ENCODE measurements around the gene MZF1.

MZF1 gene

GRCh38 chr19:58575183-58576041 is 2.3 kb upstream of the MZF1 start:
- H3K27me3 Mint-ChIP-seq = no peaks in the 10 kb centered on the region
- H3K4me3 Mint-ChIP-seq = peak overlapping the region; percentile 94
- peaks cover 53% of the 10 kb centered on the region for H3K4me1 Mint-ChIP-seq (ENCODE audit: low read depth)
- no peaks in the 10 kb centered on the region for H3K9me3 Mint-ChIP-seq
- intact Hi-C loops (cut with micrococcal nuclease) = no loop called here
- peaks cover 54% of the 10 kb centered on the region for H3K36me3 Mint-ChIP-seq (ENCODE audit: low read depth)
- peak overlapping the region; percentile 94 for H3K27ac Mint-ChIP-seq

- intact Hi-C loops (cut with micrococcal nuclease) = loop anchor here (1.0 to 2.0 kb wide), 3 partner anchors 14 to 55 kb away; partner anchors contain the start of genes CHMP2A and ZBTB45
- peaks cover 48% of the 10 kb centered on the region for H3K4me1 Mint-ChIP-seq (ENCODE audit: low read depth)
- H3K4me3 Mint-ChIP-seq = peak overlapping the region; percentile 85
- H3K27me3 Mint-ChIP-seq = no peaks in the 10 kb centered on the region
- no peaks in the 10 kb centered on the region for H3K9me3 Mint-ChIP-seq
- peaks cover 65% of the 10 kb centered on the region for H3K36me3 Mint-ChIP-seq (ENCODE audit: low read depth)
- H3K27ac Mint-ChIP-seq = peak overlapping the region; percentile 98
Observed at GRCh38 chr19:58573658-58574164, 576 bp upstream of the MZF1 start.

- intact Hi-C loops (cut with micrococcal nuclease) = loop anchor here (2.0 kb wide), 1 partner anchor 53 kb away; the partner anchor contains the start of gene ZBTB45
- H3K36me3 Mint-ChIP-seq (ENCODE audit: low read depth) = peaks cover 65% of the 10 kb centered on the region
- H3K4me3 Mint-ChIP-seq = peak overlapping the region; percentile 85
- H3K4me1 Mint-ChIP-seq (ENCODE audit: low read depth) = peaks cover 40% of the 10 kb centered on the region
- no peaks in the 10 kb centered on the region for H3K9me3 Mint-ChIP-seq
- no peaks in the 10 kb centered on the region for H3K27me3 Mint-ChIP-seq
- peak overlapping the region; percentile 98 for H3K27ac Mint-ChIP-seq
Observed at GRCh38 chr19:58572026-58572817, 913 bp downstream of the MZF1 start.

- Mint-ChIP-seq H3K36me3 (ENCODE audit: low read depth) (peaks cover 68% of the 10 kb centered on the region), H3K9me3 (no peaks in the 10 kb centered on the region), H3K4me1 (ENCODE audit: low read depth) (peaks cover 40% of the 10 kb centered on the region), H3K4me3 (peak overlapping the region; percentile 85), H3K27ac (peak overlapping the region; percentile 98), H3K27me3 (no peaks in the 10 kb centered on the region)
- intact Hi-C loops (cut with micrococcal nuclease) = no loop called here
Observed at GRCh38 chr19:58571575-58571947, 1.6 kb downstream of the MZF1 start.

- Mint-ChIP-seq H3K27me3 (no peaks in the 10 kb centered on the region), H3K4me1 (ENCODE audit: low read depth) (peaks cover 39% of the 10 kb centered on the region), H3K9me3 (no peaks in the 10 kb centered on the region), H3K27ac (no peak overlapping the region), H3K36me3 (ENCODE audit: low read depth) (peaks cover 74% of the 10 kb centered on the region), H3K4me3 (no peak overlapping the region)
- intact Hi-C loops (cut with micrococcal nuclease) = no loop called here
Observed at GRCh38 chr19:58570770-58571574, 2.2 kb downstream of the MZF1 start.

- Mint-ChIP-seq H3K27me3 (peaks cover 5% of the 10 kb centered on the region), H3K9me3 (no peaks in the 10 kb centered on the region), H3K27ac (no peak overlapping the region), H3K36me3 (ENCODE audit: low read depth) (peaks cover 82% of the 10 kb centered on the region), H3K4me3 (no peak overlapping the region), H3K4me1 (ENCODE audit: low read depth) (peaks cover 34% of the 10 kb centered on the region)
- intact Hi-C loops (cut with micrococcal nuclease) = no loop called here
Observed at GRCh38 chr19:58569943-58570670, 3.0 kb downstream of the MZF1 start.

GRCh38 chr19:58569191-58569942 is 3.8 kb downstream of the MZF1 start:
- Mint-ChIP-seq H3K9me3 (no peaks in the 10 kb centered on the region), H3K27ac (no peak overlapping the region), H3K4me3 (no peak overlapping the region), H3K4me1 (ENCODE audit: low read depth) (peaks cover 34% of the 10 kb centered on the region), H3K27me3 (peaks cover 10% of the 10 kb centered on the region), H3K36me3 (ENCODE audit: low read depth) (peaks cover 90% of the 10 kb centered on the region)
- intact Hi-C loops (cut with micrococcal nuclease) = no loop called here

GRCh38 chr19:58568453-58569130 is 4.5 kb downstream of the MZF1 start:
- Mint-ChIP-seq H3K9me3 (no peaks in the 10 kb centered on the region), H3K4me1 (ENCODE audit: low read depth) (peaks cover 34% of the 10 kb centered on the region), H3K27me3 (peaks cover 18% of the 10 kb centered on the region), H3K4me3 (no peak overlapping the region), H3K36me3 (ENCODE audit: low read depth) (peaks cover 90% of the 10 kb centered on the region), H3K27ac (no peak overlapping the region)
- intact Hi-C loops (cut with micrococcal nuclease) = no loop called here

GRCh38 chr19:58566989-58567388 is 6.1 kb downstream of the MZF1 start:
- intact Hi-C loops (cut with micrococcal nuclease) = no loop called here
- peaks cover 43% of the 10 kb centered on the region for H3K4me1 Mint-ChIP-seq (ENCODE audit: low read depth)
- H3K4me3 Mint-ChIP-seq = no peak overlapping the region
- peaks cover 76% of the 10 kb centered on the region for H3K36me3 Mint-ChIP-seq (ENCODE audit: low read depth)
- no peak overlapping the region for H3K27ac Mint-ChIP-seq
- peaks cover 34% of the 10 kb centered on the region for H3K27me3 Mint-ChIP-seq
- no peaks in the 10 kb centered on the region for H3K9me3 Mint-ChIP-seq

GRCh38 chr19:58563823-58564222 is 9.3 kb downstream of the MZF1 start:
- Mint-ChIP-seq H3K4me1 (ENCODE audit: low read depth) (peaks cover 57% of the 10 kb centered on the region), H3K36me3 (ENCODE audit: low read depth) (peaks cover 52% of the 10 kb centered on the region), H3K9me3 (no peaks in the 10 kb centered on the region), H3K27me3 (peaks cover 52% of the 10 kb centered on the region), H3K4me3 (no peak overlapping the region), H3K27ac (peak overlapping the region; percentile 44)
- intact Hi-C loops (cut with micrococcal nuclease) = no loop called here

GRCh38 chr19:58563034-58563573 is 10.0 kb downstream of the MZF1 start:
- H3K4me3 Mint-ChIP-seq = peak overlapping the region; percentile 60
- peak overlapping the region; percentile 44 for H3K27ac Mint-ChIP-seq
- peaks cover 52% of the 10 kb centered on the region for H3K36me3 Mint-ChIP-seq (ENCODE audit: low read depth)
- peaks cover 50% of the 10 kb centered on the region for H3K4me1 Mint-ChIP-seq (ENCODE audit: low read depth)
- intact Hi-C loops (cut with micrococcal nuclease) = no loop called here
- H3K9me3 Mint-ChIP-seq = no peaks in the 10 kb centered on the region
- peaks cover 52% of the 10 kb centered on the region for H3K27me3 Mint-ChIP-seq
